ENCODE measurements around the gene PIGV. TPM values are rescaled to one million over a fixed set of nuclear protein-coding genes. Genes with fewer than 3 reads are reported as not detected.

PIGV gene
- polyA plus RNA-seq, 4 donors = 3.4 to 19.6 (median 8.5) TPM

GRCh38 chr1:26747048-26747447 lies 40.7 kb upstream of the PIGV start:
- no peak overlapping the region for H3K27ac ChIP-seq (ENCODE audit: low read depth in 1 of 3, low read length in 2 of 3)
- FAIRE-seq = no peak
- H3K27me3 ChIP-seq (ENCODE audit: control insufficient read depth in 3 of 3, insufficient read depth in 3 of 3, low read length in 3 of 3) = no peaks in the 10 kb centered on the region
- DNase-seq = no peak
- peaks cover 0 to 10% (median 0%) of the 10 kb centered on the region in 3 donors for H3K4me1 ChIP-seq (ENCODE audit: control insufficient read depth in 3 of 3, insufficient read depth in 2 of 3, low read depth in 1 of 3, low read length in 2 of 3)
- WGBS, 3 donors = 90 to 93% (median 91%) methylated on average over 5 of the region's 5 CpGs
- H3K4me3 ChIP-seq (ENCODE audit: low read depth in 1 of 3, low read length in 3 of 3) = no peak overlapping the region
- H3K9me3 ChIP-seq (ENCODE audit: control insufficient read depth in 2 of 2, insufficient read depth in 1 of 2, low read depth in 1 of 2, low read length in 1 of 2) = no peaks in the 10 kb centered on the region
- peaks cover 5 to 59% (median 7%) of the 10 kb centered on the region in 3 donors for H3K36me3 ChIP-seq (ENCODE audit: control insufficient read depth in 3 of 3, insufficient read depth in 2 of 3, low read depth in 1 of 3, low read length in 3 of 3)

- Histone ChIP-seq H3K27me3 (ENCODE audit: control insufficient read depth in 3 of 3, insufficient read depth in 3 of 3, low read length in 3 of 3) (no peaks in the 10 kb centered on the region), H3K4me1 (ENCODE audit: control insufficient read depth in 3 of 3, insufficient read depth in 2 of 3, low read depth in 1 of 3, low read length in 2 of 3) (peaks cover 0 to 10% (median 0%) of the 10 kb centered on the region in 3 donors), H3K9me3 (ENCODE audit: control insufficient read depth in 2 of 2, insufficient read depth in 1 of 2, low read depth in 1 of 2, low read length in 1 of 2) (no peaks in the 10 kb centered on the region), H3K27ac (ENCODE audit: low read depth in 1 of 3, low read length in 2 of 3) (no peak overlapping the region), H3K36me3 (ENCODE audit: control insufficient read depth in 3 of 3, insufficient read depth in 2 of 3, low read depth in 1 of 3, low read length in 3 of 3) (peaks cover 3 to 58% (median 5%) of the 10 kb centered on the region in 3 donors), H3K4me3 (ENCODE audit: low read depth in 1 of 3, low read length in 3 of 3) (no peak overlapping the region)
- DNase-seq = no peak
- FAIRE-seq = no peak
- 87 to 95% (median 92%) methylated on average over 1 of the region's 1 CpG for WGBS, 3 donors
Measured at GRCh38 chr1:26748351-26748750, 39.4 kb upstream of the PIGV start.

- Histone ChIP-seq H3K27me3 (ENCODE audit: control insufficient read depth in 3 of 3, insufficient read depth in 3 of 3, low read length in 3 of 3) (no peaks in the 10 kb centered on the region), H3K27ac (ENCODE audit: low read depth in 1 of 3, low read length in 2 of 3) (no peak overlapping the region), H3K4me1 (ENCODE audit: control insufficient read depth in 3 of 3, insufficient read depth in 2 of 3, low read depth in 1 of 3, low read length in 2 of 3) (peaks cover 0 to 10% (median 0%) of the 10 kb centered on the region in 3 donors), H3K36me3 (ENCODE audit: control insufficient read depth in 3 of 3, insufficient read depth in 2 of 3, low read depth in 1 of 3, low read length in 3 of 3) (peaks cover 3 to 59% (median 5%) of the 10 kb centered on the region in 3 donors), H3K9me3 (ENCODE audit: control insufficient read depth in 2 of 2, insufficient read depth in 1 of 2, low read depth in 1 of 2, low read length in 1 of 2) (no peaks in the 10 kb centered on the region), H3K4me3 (ENCODE audit: low read depth in 1 of 3, low read length in 3 of 3) (no peak overlapping the region)
- no peak for DNase-seq
- WGBS, 3 donors = 82 to 87% (median 85%) methylated on average over 5 of the region's 5 CpGs
- FAIRE-seq = no peak
Measured at GRCh38 chr1:26749458-26749857, 38.3 kb upstream of the PIGV start.

GRCh38 chr1:26750428-26750827 lies 37.3 kb upstream of the PIGV start:
- H3K27ac ChIP-seq (ENCODE audit: low read depth in 1 of 3, low read length in 2 of 3) = no peak overlapping the region
- 74 to 78% (median 75%) methylated on average over 1 of the region's 1 CpG for WGBS, 3 donors
- H3K9me3 ChIP-seq (ENCODE audit: control insufficient read depth in 2 of 2, insufficient read depth in 1 of 2, low read depth in 1 of 2, low read length in 1 of 2) = no peaks in the 10 kb centered on the region
- no peaks in the 10 kb centered on the region for H3K27me3 ChIP-seq (ENCODE audit: control insufficient read depth in 3 of 3, insufficient read depth in 3 of 3, low read length in 3 of 3)
- H3K4me1 ChIP-seq (ENCODE audit: control insufficient read depth in 3 of 3, insufficient read depth in 2 of 3, low read depth in 1 of 3, low read length in 2 of 3) = peaks cover 0 to 1% (median 0%) of the 10 kb centered on the region in 3 donors
- no peak for FAIRE-seq
- H3K36me3 ChIP-seq (ENCODE audit: control insufficient read depth in 3 of 3, insufficient read depth in 2 of 3, low read depth in 1 of 3, low read length in 3 of 3) = peaks cover 2 to 59% (median 3%) of the 10 kb centered on the region in 3 donors
- no peak overlapping the region for H3K4me3 ChIP-seq (ENCODE audit: low read depth in 1 of 3, low read length in 3 of 3)
- peak in 1 of 2 donors; percentile 25 for DNase-seq

- H3K4me3 ChIP-seq (ENCODE audit: low read depth in 1 of 3, low read length in 3 of 3) = no peak overlapping the region
- no peak for DNase-seq
- H3K4me1 ChIP-seq (ENCODE audit: control insufficient read depth in 3 of 3, insufficient read depth in 2 of 3, low read depth in 1 of 3, low read length in 2 of 3) = no peaks in the 10 kb centered on the region
- 89 to 98% (median 95%) methylated on average over 4 of the region's 4 CpGs for WGBS, 3 donors
- H3K27ac ChIP-seq (ENCODE audit: low read depth in 1 of 3, low read length in 2 of 3) = no peak overlapping the region
- H3K36me3 ChIP-seq (ENCODE audit: control insufficient read depth in 3 of 3, insufficient read depth in 2 of 3, low read depth in 1 of 3, low read length in 3 of 3) = peaks cover 2 to 65% (median 3%) of the 10 kb centered on the region in 3 donors
- H3K9me3 ChIP-seq (ENCODE audit: control insufficient read depth in 2 of 2, insufficient read depth in 1 of 2, low read depth in 1 of 2, low read length in 1 of 2) = no peaks in the 10 kb centered on the region
- no peaks in the 10 kb centered on the region for H3K27me3 ChIP-seq (ENCODE audit: control insufficient read depth in 3 of 3, insufficient read depth in 3 of 3, low read length in 3 of 3)
- no peak for FAIRE-seq
Measured at GRCh38 chr1:26752519-26752918, 35.2 kb upstream of the PIGV start.

- FAIRE-seq = no peak
- H3K27ac ChIP-seq (ENCODE audit: low read depth in 1 of 3, low read length in 2 of 3) = no peak overlapping the region
Measured at GRCh38 chr1:26754086-26754874, 33.5 kb upstream of the PIGV start.

GRCh38 chr1:26758358-26758757 lies 29.4 kb upstream of the PIGV start:
- no peak for DNase-seq
- WGBS, 3 donors = 99 to 100% (median 100%) methylated on average over 3 of the region's 3 CpGs

More at GRCh38 chr1:26754086-26754874, 33.5 kb upstream of the PIGV start:
- Histone ChIP-seq H3K36me3 (ENCODE audit: control insufficient read depth in 3 of 3, insufficient read depth in 2 of 3, low read depth in 1 of 3, low read length in 3 of 3) (peaks cover 0 to 65% (median 2%) of the 10 kb centered on the region in 3 donors), H3K27me3 (ENCODE audit: control insufficient read depth in 3 of 3, insufficient read depth in 3 of 3, low read length in 3 of 3) (no peaks in the 10 kb centered on the region), H3K4me1 (ENCODE audit: control insufficient read depth in 3 of 3, insufficient read depth in 2 of 3, low read depth in 1 of 3, low read length in 2 of 3) (no peaks in the 10 kb centered on the region), H3K4me3 (ENCODE audit: low read depth in 1 of 3, low read length in 3 of 3) (no peak overlapping the region), H3K9me3 (ENCODE audit: control insufficient read depth in 2 of 2, insufficient read depth in 1 of 2, low read depth in 1 of 2, low read length in 1 of 2) (no peaks in the 10 kb centered on the region)
- 81 to 83% (median 82%) methylated on average over 5 of the region's 5 CpGs for WGBS, 3 donors
- no peak for DNase-seq

GRCh38 chr1:26759531-26759930 lies 28.2 kb upstream of the PIGV start:
- no peak for DNase-seq
- no peak for FAIRE-seq
- Histone ChIP-seq H3K27me3 (ENCODE audit: control insufficient read depth in 3 of 3, insufficient read depth in 3 of 3, low read length in 3 of 3) (no peaks in the 10 kb centered on the region), H3K4me3 (ENCODE audit: low read depth in 1 of 3, low read length in 3 of 3) (no peak overlapping the region), H3K9me3 (ENCODE audit: control insufficient read depth in 2 of 2, insufficient read depth in 1 of 2, low read depth in 1 of 2, low read length in 1 of 2) (no peaks in the 10 kb centered on the region), H3K4me1 (ENCODE audit: control insufficient read depth in 3 of 3, insufficient read depth in 2 of 3, low read depth in 1 of 3, low read length in 2 of 3) (no peaks in the 10 kb centered on the region), H3K36me3 (ENCODE audit: control insufficient read depth in 3 of 3, insufficient read depth in 2 of 3, low read depth in 1 of 3, low read length in 3 of 3) (peaks cover 5 to 73% (median 27%) of the 10 kb centered on the region in 3 donors), H3K27ac (ENCODE audit: low read depth in 1 of 3, low read length in 2 of 3) (no peak overlapping the region)

More at GRCh38 chr1:26758358-26758757, 29.4 kb upstream of the PIGV start:
- Histone ChIP-seq H3K27me3 (ENCODE audit: control insufficient read depth in 3 of 3, insufficient read depth in 3 of 3, low read length in 3 of 3) (no peaks in the 10 kb centered on the region), H3K4me1 (ENCODE audit: control insufficient read depth in 3 of 3, insufficient read depth in 2 of 3, low read depth in 1 of 3, low read length in 2 of 3) (no peaks in the 10 kb centered on the region), H3K9me3 (ENCODE audit: control insufficient read depth in 2 of 2, insufficient read depth in 1 of 2, low read depth in 1 of 2, low read length in 1 of 2) (no peaks in the 10 kb centered on the region), H3K4me3 (ENCODE audit: low read depth in 1 of 3, low read length in 3 of 3) (no peak overlapping the region), H3K36me3 (ENCODE audit: control insufficient read depth in 3 of 3, insufficient read depth in 2 of 3, low read depth in 1 of 3, low read length in 3 of 3) (peaks cover 5 to 74% (median 20%) of the 10 kb centered on the region in 3 donors), H3K27ac (ENCODE audit: low read depth in 1 of 3, low read length in 2 of 3) (peak overlapping the region in 1 of 3 donors; percentile 12)
- FAIRE-seq = no peak
